K562 (cell line): ENCODE measurements around the gene HAAO. TPM values are rescaled to one million over a fixed set of nuclear protein-coding genes. Genes with fewer than 3 reads are reported as not detected.

Source experiments
- FOXK2 ChIP-seq, 2 experiments: fragments of 450-650 bp; IDR thresholded peaks in 1 of 2; conservative IDR thresholded peaks in 1 of 2; 2 replicates each; pipeline ENCODE4 v1.6.1; 2016; ENCODE audit warnings: low read depth in 2 of 2, mild to moderate bottlenecking in 1 of 2
- HLTF ChIP-seq: fragments of 450-650 bp; IDR thresholded peaks from 2 replicates; pipeline ENCODE4 v1.6.1; 2016
- KDM4B ChIP-seq, 2 experiments: fragments of 450-650 bp in 1 of 2; sonication (generic) in 1 of 2; IDR thresholded peaks; 2 replicates each; pipeline ENCODE4 v1.6.1; 2016 to 2017; ENCODE audit warnings: borderline replicate concordance in 2 of 2, antibody characterized with exemption in 1 of 2, low read depth in 1 of 2, mild to moderate bottlenecking in 1 of 2
- L3MBTL2 ChIP-seq: fragments of 450-650 bp; IDR thresholded peaks from 2 replicates; pipeline ENCODE4 v1.6.1; 2016; ENCODE audit warnings: mild to moderate bottlenecking, moderate library complexity
- MTA3 ChIP-seq: fragments of 450-650 bp; formaldehyde crosslinking; IDR thresholded peaks from 2 replicates; pipeline ENCODE4 v1.6.1; 2017; ENCODE audit warnings: mild to moderate bottlenecking, borderline replicate concordance
- SOX6 ChIP-seq: fragments of 450-650 bp; IDR thresholded peaks from 2 replicates; pipeline ENCODE4 v1.6.1; 2014; ENCODE audit warnings: mild to moderate bottlenecking
- polyA plus RNA-seq, 8 experiments: library from polyadenylated mRNA; depleted of rRNA in 4 of 8; stranded (reverse) in 5 of 8; unstranded in 3 of 8; fragments of >200 nt; fragmentation: Nextera tagmentation in 2 of 8; fragmentation: Illumina TruSeq in 1 of 8; extraction: Ambion mirVana in 2 of 8; extraction: Trizol in 1 of 8; gene quantifications; 2 replicates each; pipeline versions ENCODE4 v1.2.1 to v1.2.3, GENCODE V29; 2011 to 2014; ENCODE audit warnings: inconsistent platforms in 1 of 8, missing spikeins in 1 of 8
- total RNA-seq, 7 experiments: library from RNA; depleted of rRNA in 6 of 7; stranded (reverse); fragments of >200 nt in 6 of 7; fragmentation: Illumina TruSeq in 2 of 7; extraction: Trizol in 2 of 7; gene quantifications; 2 replicates each; pipeline versions ENCODE4 v1.2.1 to v1.2.3, GENCODE V29; 2011 to 2021; ENCODE audit warnings: low replicate concordance in 1 of 7
- TF ChIP-seq, protein P1 (sequence below): fragments of 450-650 bp; IDR thresholded peaks from 2 replicates; pipeline ENCODE4 v1.6.1; 2016
- TF ChIP-seq, protein P2 (sequence below), 2 experiments: IDR thresholded peaks; 2 replicates each; pipeline ENCODE4 v1.6.1; 2011; ENCODE audit warnings: borderline replicate concordance in 1 of 2, control low read depth in 1 of 2, low read depth in 1 of 2, low read length in 1 of 2, mild to moderate bottlenecking in 1 of 2, mixed read lengths in 1 of 2, moderate library complexity in 1 of 2; ENCODE audit not compliant: insufficient read depth in 1 of 2, insufficient read length in 1 of 2, poor library complexity in 1 of 2, severe bottlenecking in 1 of 2; ENCODE audit errors: extremely low read depth in 1 of 2
- TF ChIP-seq, protein P3 (sequence below), 2 experiments: fragments of 450-650 bp in 1 of 2; IDR thresholded peaks; 2 replicates each; pipeline ENCODE4 v1.6.1; 2011 to 2017; ENCODE audit warnings: low read depth in 2 of 2, antibody characterized with exemption in 1 of 2, borderline replicate concordance in 1 of 2, low read length in 1 of 2, mild to moderate bottlenecking in 1 of 2, mixed read lengths in 1 of 2; ENCODE audit not compliant: control insufficient read depth in 1 of 2

Gene HAAO
- total and polyA plus RNA-seq, 9 of the 15 experiments (the other 6 are each of a cell fraction or from before 2014, with no cell fraction given) = not detected

DNA sequence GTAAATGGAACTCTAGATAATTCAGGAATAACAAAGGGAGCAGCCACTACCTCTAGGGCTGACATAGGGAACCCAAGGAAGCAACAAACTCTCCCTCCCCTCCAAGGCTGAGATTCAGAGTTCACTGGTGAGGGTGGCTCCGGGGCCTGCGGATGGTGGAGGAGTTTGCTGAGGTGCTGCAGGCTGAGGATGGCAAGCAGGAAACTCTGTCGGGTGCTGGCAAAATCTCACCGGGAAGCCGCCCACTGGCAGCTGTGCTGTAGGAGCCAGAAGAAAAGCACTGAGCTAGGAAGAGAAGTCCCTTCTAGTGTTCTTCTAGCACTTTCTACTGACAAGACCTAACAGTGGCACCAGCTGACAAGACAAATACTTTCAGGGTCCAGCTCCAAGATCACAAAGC lies 12.5 kb upstream of the HAAO start (continued):
- TF ChIP-seq, protein P1, sequence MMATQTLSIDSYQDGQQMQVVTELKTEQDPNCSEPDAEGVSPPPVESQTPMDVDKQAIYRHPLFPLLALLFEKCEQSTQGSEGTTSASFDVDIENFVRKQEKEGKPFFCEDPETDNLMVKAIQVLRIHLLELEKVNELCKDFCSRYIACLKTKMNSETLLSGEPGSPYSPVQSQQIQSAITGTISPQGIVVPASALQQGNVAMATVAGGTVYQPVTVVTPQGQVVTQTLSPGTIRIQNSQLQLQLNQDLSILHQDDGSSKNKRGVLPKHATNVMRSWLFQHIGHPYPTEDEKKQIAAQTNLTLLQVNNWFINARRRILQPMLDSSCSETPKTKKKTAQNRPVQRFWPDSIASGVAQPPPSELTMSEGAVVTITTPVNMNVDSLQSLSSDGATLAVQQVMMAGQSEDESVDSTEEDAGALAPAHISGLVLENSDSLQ = no peak
- TF ChIP-seq L3MBTL2 (no peak), SOX6 (no peak), MTA3 (no peak), KDM4B (IDR thresholded peaks at IDR 0.05; ENCODE audit: borderline replicate concordance in 2 of 2, low read depth in 1 of 2) (no peak), FOXK2 (conservative IDR thresholded peaks at IDR 0.05 in 1 of 2, IDR thresholded peaks at IDR 0.05 in 1 of 2; ENCODE audit: low read depth in 2 of 2) (no peak), HLTF (no peak)
- TF ChIP-seq, protein P2, sequence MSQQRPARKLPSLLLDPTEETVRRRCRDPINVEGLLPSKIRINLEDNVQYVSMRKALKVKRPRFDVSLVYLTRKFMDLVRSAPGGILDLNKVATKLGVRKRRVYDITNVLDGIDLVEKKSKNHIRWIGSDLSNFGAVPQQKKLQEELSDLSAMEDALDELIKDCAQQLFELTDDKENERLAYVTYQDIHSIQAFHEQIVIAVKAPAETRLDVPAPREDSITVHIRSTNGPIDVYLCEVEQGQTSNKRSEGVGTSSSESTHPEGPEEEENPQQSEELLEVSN (IDR thresholded peaks at IDR 0.05; ENCODE audit: borderline replicate concordance in 1 of 2, extremely low read depth in 1 of 2, insufficient read depth in 1 of 2, insufficient read length in 1 of 2, low read depth in 1 of 2, low read length in 1 of 2, poor library complexity in 1 of 2, severe bottlenecking in 1 of 2) = no peak
- TF ChIP-seq, protein P3, sequence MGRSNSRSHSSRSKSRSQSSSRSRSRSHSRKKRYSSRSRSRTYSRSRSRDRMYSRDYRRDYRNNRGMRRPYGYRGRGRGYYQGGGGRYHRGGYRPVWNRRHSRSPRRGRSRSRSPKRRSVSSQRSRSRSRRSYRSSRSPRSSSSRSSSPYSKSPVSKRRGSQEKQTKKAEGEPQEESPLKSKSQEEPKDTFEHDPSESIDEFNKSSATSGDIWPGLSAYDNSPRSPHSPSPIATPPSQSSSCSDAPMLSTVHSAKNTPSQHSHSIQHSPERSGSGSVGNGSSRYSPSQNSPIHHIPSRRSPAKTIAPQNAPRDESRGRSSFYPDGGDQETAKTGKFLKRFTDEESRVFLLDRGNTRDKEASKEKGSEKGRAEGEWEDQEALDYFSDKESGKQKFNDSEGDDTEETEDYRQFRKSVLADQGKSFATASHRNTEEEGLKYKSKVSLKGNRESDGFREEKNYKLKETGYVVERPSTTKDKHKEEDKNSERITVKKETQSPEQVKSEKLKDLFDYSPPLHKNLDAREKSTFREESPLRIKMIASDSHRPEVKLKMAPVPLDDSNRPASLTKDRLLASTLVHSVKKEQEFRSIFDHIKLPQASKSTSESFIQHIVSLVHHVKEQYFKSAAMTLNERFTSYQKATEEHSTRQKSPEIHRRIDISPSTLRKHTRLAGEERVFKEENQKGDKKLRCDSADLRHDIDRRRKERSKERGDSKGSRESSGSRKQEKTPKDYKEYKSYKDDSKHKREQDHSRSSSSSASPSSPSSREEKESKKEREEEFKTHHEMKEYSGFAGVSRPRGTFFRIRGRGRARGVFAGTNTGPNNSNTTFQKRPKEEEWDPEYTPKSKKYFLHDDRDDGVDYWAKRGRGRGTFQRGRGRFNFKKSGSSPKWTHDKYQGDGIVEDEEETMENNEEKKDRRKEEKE (IDR thresholded peaks at IDR 0.05; ENCODE audit: borderline replicate concordance in 1 of 2, control insufficient read depth in 1 of 2, low read depth in 2 of 2, low read length in 1 of 2) = no peak
- TF ChIP-seq, all 486 proteins: peak for 0
